ENCODE results near the gene NUP188. TPM values are rescaled to one million over a fixed set of nuclear protein-coding genes. Genes with fewer than 3 reads are reported as not detected.

Gene NUP188
- total and polyA plus RNA-seq, 8 donors: 10.8 to 20.8 (median 13.5) TPM

GRCh38 chr9:128923493-128923883 is 24.0 kb upstream of the NUP188 start:
- TF ChIP-seq CTCF (IDR thresholded peaks at IDR 0.05): no peak
- Histone ChIP-seq H3K36me3 (no peaks in the 10 kb centered on the region), H3K27me3 (no peaks in the 10 kb centered on the region), H3K27ac (peak overlapping the region in 1 of 4 donors; percentile 89), H3K4me3 (no peak overlapping the region), H3K9me3 (no peaks in the 10 kb centered on the region), H3K4me1 (peaks cover 10 to 32% (median 29%) of the 10 kb centered on the region in 3 donors)
- 84 to 87% methylated on average over 6 of the region's 6 CpGs for WGBS, 2 donors
- ATAC-seq: no peak
- intact Hi-C loops (cut with DNase I): loop anchor here in 1 of 3 donors (10.0 kb wide), 1 partner anchor 59 kb away; no protein-coding TSS in a partner anchor
- no peak for DNase-seq
- FAIRE-seq: no peak

GRCh38 chr9:128927731-128928411 is 19.6 kb upstream of the NUP188 start:
- H3K9me3 ChIP-seq: no peaks in the 10 kb centered on the region
- H3K36me3 ChIP-seq: no peaks in the 10 kb centered on the region
- H3K4me1 ChIP-seq: peaks cover 0 to 10% (median 5%) of the 10 kb centered on the region in 3 donors
- DNase-seq: peak in 5 of 6 donors; percentile 46 to 82 (median 69)
- peak overlapping the region in 1 of 4 donors; percentile 30 for H3K27ac ChIP-seq
- FAIRE-seq: no peak
- H3K27me3 ChIP-seq: no peaks in the 10 kb centered on the region
- peak; percentile 69 to 75 (median 72) for TF ChIP-seq CTCF (IDR thresholded peaks at IDR 0.05)
- WGBS, 2 donors: 15 to 16% methylated on average over 10 of the region's 10 CpGs
- no peak overlapping the region for H3K4me3 ChIP-seq
- ATAC-seq: peak; percentile 88 to 96 (median 94)
- intact Hi-C loops (cut with DNase I): loop anchor here in 2 of 3 donors (5.0 to 10.0 kb wide), 2 partner anchors 63 to 66 kb away; no protein-coding TSS in a partner anchor

GRCh38 chr9:128928624-128929023 is 18.9 kb upstream of the NUP188 start:
- DNase-seq (no peak), FAIRE-seq (no peak), ATAC-seq (no peak)
- 78 to 92% methylated on average over 2 of the region's 2 CpGs for WGBS, 2 donors
- H3K27me3 ChIP-seq: no peaks in the 10 kb centered on the region
- no peaks in the 10 kb centered on the region for H3K36me3 ChIP-seq
- H3K4me3 ChIP-seq: no peak overlapping the region
- TF ChIP-seq CTCF (IDR thresholded peaks at IDR 0.05): no peak
- no peaks in the 10 kb centered on the region for H3K9me3 ChIP-seq
- intact Hi-C loops (cut with DNase I): loop anchor here in 2 of 3 donors (5.0 to 10.0 kb wide), 2 partner anchors 64 to 66 kb away; no protein-coding TSS in a partner anchor
- peaks cover 0 to 5% (median 3%) of the 10 kb centered on the region in 3 donors for H3K4me1 ChIP-seq
- H3K27ac ChIP-seq: no peak overlapping the region

- FAIRE-seq: no peak
- intact Hi-C loops (cut with DNase I): loop anchor here in 2 of 3 donors (5.0 to 10.0 kb wide), 2 partner anchors 65 to 67 kb away; no protein-coding TSS in a partner anchor
Observed at GRCh38 chr9:128929560-128929959, 17.9 kb upstream of the NUP188 start.

More at GRCh38 chr9:128929560-128929959, 17.9 kb upstream of the NUP188 start:
- WGBS, 2 donors: 84 to 86% methylated on average over 4 of the region's 4 CpGs
- H3K4me1 ChIP-seq: peaks cover 0 to 5% (median 3%) of the 10 kb centered on the region in 3 donors
- ATAC-seq (no peak), DNase-seq (no peak)
- H3K9me3 ChIP-seq: no peaks in the 10 kb centered on the region
- H3K27me3 ChIP-seq: no peaks in the 10 kb centered on the region
- TF ChIP-seq CTCF (IDR thresholded peaks at IDR 0.05): no peak
- H3K27ac ChIP-seq: no peak overlapping the region
- H3K4me3 ChIP-seq: no peak overlapping the region
- no peaks in the 10 kb centered on the region for H3K36me3 ChIP-seq
